IMR-90 (cell line): ENCODE measurements around the gene DOHH. TPM values are rescaled to one million over a fixed set of nuclear protein-coding genes. Genes with fewer than 3 reads are reported as not detected.

Source experiments
- ATAC-seq: fragments of 200-7000 bp; cut with Tn5 transposase; 2 replicates; pipeline ENCODE4 v1.9.1; 2020; ENCODE audit warnings: low read depth, mild to moderate bottlenecking, moderate library complexity
- BruUV-seq: library from RNA; stranded (reverse); fragments of 400-500 nt; replicated peaks from 2 replicates; lab custom pipeline; 2021; lab: Mats Ljungman, UMichigan
- CTCF ChIA-PET: fragments of 300-600 bp; formaldehyde crosslinking; extraction: SDS; loops from one replicate; lab custom pipeline; 2021; ENCODE audit warnings: antibody characterized with exemption; lab: Yijun Ruan, JAX
- POLR2A ChIA-PET: fragments of 300-600 bp; sonication (Branson Sonifier 250); formaldehyde crosslinking; loops from one replicate; lab custom pipeline; 2022; ENCODE audit warnings: antibody characterized with exemption; ENCODE audit not compliant: unreplicated experiment; lab: Charles Lee
- DNase-seq: peaks from one replicate; pipeline ENCODE4 v3.0.0; 2013
- H2AFZ ChIP-seq: replicated peaks from 2 replicates; pipeline ENCODE3; 2013; ENCODE audit warnings: low read length, mild to moderate bottlenecking; ENCODE audit not compliant: poor library complexity
- H2AK5ac ChIP-seq: 2 replicates; pipeline ENCODE4 v1.6.1; 2013; ENCODE audit warnings: low read depth, low read length, inconsistent platforms
- H2AK9ac ChIP-seq: replicated peaks from 2 replicates; pipeline ENCODE3; 2013; ENCODE audit warnings: mild to moderate bottlenecking, low read depth, low read length, moderate library complexity; ENCODE audit not compliant: poor library complexity
- H2BK120ac ChIP-seq: 2 replicates; pipeline ENCODE4 v1.6.1; 2013; ENCODE audit warnings: low read depth, low read length, inconsistent platforms
- H2BK15ac ChIP-seq: 3 replicates; pipeline ENCODE4 v1.6.1; 2013; ENCODE audit warnings: low read depth, low read length, inconsistent platforms
- H2BK20ac ChIP-seq: 2 replicates; pipeline ENCODE4 v1.6.1; 2013; ENCODE audit warnings: low read depth, mild to moderate bottlenecking, inconsistent platforms, low read length, moderate library complexity
- H2BK5ac ChIP-seq: 2 replicates; pipeline ENCODE4 v1.6.1; 2013; ENCODE audit warnings: mild to moderate bottlenecking, low read depth, low read length, inconsistent platforms; ENCODE audit not compliant: poor library complexity, severe bottlenecking
- H3K14ac ChIP-seq: replicated peaks from 2 replicates; pipeline ENCODE4 v1.6.1; 2013; ENCODE audit warnings: low read depth, low read length, inconsistent platforms
- H3K18ac ChIP-seq: 2 replicates; pipeline ENCODE4 v1.6.1; 2013; ENCODE audit warnings: low read depth, low read length, control low read depth
- H3K23ac ChIP-seq: 2 replicates; pipeline ENCODE4 v1.6.1; 2013; ENCODE audit warnings: low read depth, low read length, inconsistent platforms
- H3K27ac ChIP-seq: 2 replicates; pipeline ENCODE4 v1.5.1; 2013; ENCODE audit warnings: mild to moderate bottlenecking, control low read depth, low read length; ENCODE audit not compliant: insufficient read depth
- H3K27me3 ChIP-seq: 2 replicates; pipeline ENCODE4 v1.6.1; 2013; ENCODE audit warnings: low read length; ENCODE audit not compliant: control insufficient read depth, insufficient read depth
- H3K36me3 ChIP-seq: 2 replicates; pipeline ENCODE4 v1.6.1; 2013; ENCODE audit warnings: low read length, mixed read lengths; ENCODE audit not compliant: control insufficient read depth, insufficient read depth
- H3K4ac ChIP-seq: 2 replicates; pipeline ENCODE4 v1.6.1; 2013; ENCODE audit warnings: low read depth, low read length, inconsistent platforms
- H3K4me1 ChIP-seq: 2 replicates; pipeline ENCODE4 v1.6.1; 2013; ENCODE audit warnings: low read length, mixed read lengths; ENCODE audit not compliant: control insufficient read depth, insufficient read depth
- H3K4me2 ChIP-seq: 2 replicates; pipeline ENCODE4 v1.6.1; 2013; ENCODE audit warnings: low read depth, mild to moderate bottlenecking, control low read depth, low read length, moderate library complexity
- H3K4me3 ChIP-seq: 2 replicates; pipeline ENCODE4 v1.5.1; 2013; ENCODE audit warnings: low read depth, mild to moderate bottlenecking, control low read depth, low read length, moderate library complexity; ENCODE audit not compliant: insufficient read depth
- H3K56ac ChIP-seq: 2 replicates; pipeline ENCODE4 v1.6.1; 2013; ENCODE audit warnings: low read length, inconsistent platforms; ENCODE audit not compliant: insufficient read depth; ENCODE audit errors: extremely low read depth
- H3K79me1 ChIP-seq, 2 experiments: 2 replicates each; pipeline ENCODE4 v1.6.1; 2013; ENCODE audit warnings: low read length in 2 of 2, inconsistent platforms in 1 of 2, low read depth in 1 of 2
- H3K9ac ChIP-seq: 2 replicates; pipeline ENCODE4 v1.6.1; 2013; ENCODE audit warnings: low read depth, low read length, control low read depth
- H3K9me1 ChIP-seq: 2 replicates; pipeline ENCODE4 v1.6.1; 2013; ENCODE audit warnings: low read length, inconsistent platforms; ENCODE audit not compliant: insufficient read depth
- H3K9me3 ChIP-seq: 2 replicates; pipeline ENCODE4 v1.6.1; 2013; ENCODE audit warnings: low read length; ENCODE audit not compliant: control insufficient read depth, insufficient read depth
- H4K20me1 ChIP-seq: 2 replicates; pipeline ENCODE4 v1.6.1; 2013; ENCODE audit warnings: low read length, inconsistent platforms; ENCODE audit not compliant: insufficient read depth
- H4K5ac ChIP-seq: 2 replicates; pipeline ENCODE4 v1.6.1; 2013; ENCODE audit warnings: mild to moderate bottlenecking, low read depth, low read length, control low read depth
- H4K8ac ChIP-seq, 2 experiments: 2 replicates each; pipeline ENCODE4 v1.6.1; 2013; ENCODE audit warnings: low read depth in 2 of 2, low read length in 2 of 2, control low read depth in 1 of 2, inconsistent platforms in 1 of 2
- H4K91ac ChIP-seq: 2 replicates; pipeline ENCODE4 v1.6.1; 2013; ENCODE audit warnings: low read depth, low read length, inconsistent platforms; ENCODE audit not compliant: insufficient read depth
- BHLHE40 ChIP-seq: fragments of 150-350 bp; IDR thresholded peaks from 2 replicates; pipeline ENCODE4 v1.6.1; 2016; ENCODE audit warnings: mild to moderate bottlenecking, low read depth, low read length
- CEBPB ChIP-seq: IDR thresholded peaks from 2 replicates; pipeline ENCODE4 v1.6.1; 2012; ENCODE audit warnings: low read depth, low read length, improper control_type of control experiment
- CHD1 ChIP-seq: IDR thresholded peaks from 2 replicates; pipeline ENCODE4 v1.6.1; 2012; ENCODE audit warnings: low read depth, low read length, improper control_type of control experiment
- CTCF ChIP-seq: conservative IDR thresholded peaks from 2 replicates; pipeline ENCODE4 v1.5.1; 2012; ENCODE audit warnings: mild to moderate bottlenecking, low read depth, low read length, improper control_type of control experiment
- ELK1 ChIP-seq: fragments of 150-350 bp; IDR thresholded peaks from 2 replicates; pipeline ENCODE4 v1.6.1; 2016; ENCODE audit warnings: low read depth, mild to moderate bottlenecking, low read length, moderate library complexity, borderline replicate concordance
- FOS ChIP-seq: fragments of 150-350 bp; IDR thresholded peaks from 2 replicates; pipeline ENCODE4 v1.6.1; 2016; ENCODE audit warnings: low read depth, low read length
- MAFK ChIP-seq: IDR thresholded peaks from 2 replicates; pipeline ENCODE4 v1.6.1; 2012; ENCODE audit warnings: low read depth, low read length, improper control_type of control experiment
- MAZ ChIP-seq: IDR thresholded peaks from 2 replicates; pipeline ENCODE4 v1.6.1; 2012; ENCODE audit warnings: low read depth, mild to moderate bottlenecking, low read length, improper control_type of control experiment, moderate library complexity, borderline replicate concordance
- MXI1 ChIP-seq: IDR thresholded peaks from 2 replicates; pipeline ENCODE4 v1.6.1; 2012; ENCODE audit warnings: low read depth, mild to moderate bottlenecking, low read length, moderate library complexity, borderline replicate concordance
- NFE2L2 ChIP-seq: fragments of 150-350 bp; IDR thresholded peaks from 2 replicates; pipeline ENCODE4 v1.6.1; 2016; ENCODE audit warnings: low read depth, mild to moderate bottlenecking, low read length
- POLR2A ChIP-seq: IDR thresholded peaks from 2 replicates; pipeline ENCODE4 v1.6.1; 2012; ENCODE audit warnings: mild to moderate bottlenecking, low read depth, low read length
- RAD21 ChIP-seq: IDR thresholded peaks from 2 replicates; pipeline ENCODE4 v1.6.1; 2012; ENCODE audit warnings: low read length, improper control_type of control experiment
- RCOR1 ChIP-seq: IDR thresholded peaks from 2 replicates; pipeline ENCODE4 v1.6.1; 2012; ENCODE audit warnings: mild to moderate bottlenecking, low read length, improper control_type of control experiment; ENCODE audit not compliant: insufficient replicate concordance
- RFX5 ChIP-seq: IDR thresholded peaks from 2 replicates; pipeline ENCODE4 v1.8.0; 2012; ENCODE audit warnings: low read depth, mild to moderate bottlenecking, low read length, moderate library complexity
- SMC3 ChIP-seq: fragments of 150-350 bp; IDR thresholded peaks from 2 replicates; pipeline ENCODE4 v1.6.1; 2016; ENCODE audit warnings: low read depth, mild to moderate bottlenecking, antibody characterized with exemption, low read length, moderate library complexity
- USF2 ChIP-seq: fragments of 150-350 bp; IDR thresholded peaks from 2 replicates; pipeline ENCODE4 v1.6.1; 2017; ENCODE audit warnings: mild to moderate bottlenecking, antibody characterized with exemption, low read length, low read depth
- WGBS, 2 experiments: methylation state at CpG; one replicate each; pipeline versions ENCODE4 v1.1.5 to v1.1.7; 2013; ENCODE audit warnings: missing lambda C conversion rate in 2 of 2; ENCODE audit not compliant: insufficient read length in 1 of 2; ENCODE audit errors: extremely low coverage in 2 of 2; 5-methylcytosine and 5-hydroxymethylcytosine counted together
- dilution Hi-C: fragments of 300-500 bp; cut with HindIII; formaldehyde crosslinking; loops from one replicate; pipeline ENCODE4 v1.14.3; 2018; ENCODE audit warnings: low sequenced_read_pairs; ENCODE audit not compliant: unreplicated experiment
- in situ Hi-C: fragments of 300-500 bp; cut with MboI; formaldehyde crosslinking; loops from 3 replicates; pipeline ENCODE4 v1.14.3; 2019; ENCODE audit warnings: low sequenced_read_pairs, inconsistent platforms, mixed read lengths
- intact Hi-C: fragments of 100-400 bp; cut with micrococcal nuclease; formaldehyde crosslinking; loops from 2 replicates; pipeline ENCODE4 v1.10.0; 2022
- polyA plus RNA-seq, 3 experiments: library from polyadenylated mRNA; depleted of rRNA; stranded (reverse); fragments of >200 nt; gene quantifications; 2 replicates each; pipeline ENCODE4 v1.2.3, GENCODE V29; 2012; ENCODE audit warnings: low replicate concordance in 1 of 3
- total RNA-seq: library from RNA; depleted of rRNA; stranded (reverse); fragments of >200 nt; gene quantifications from 2 replicates; pipeline ENCODE4 v1.2.3, GENCODE V29; 2012

The DOHH gene
- total and polyA plus RNA-seq, 2 of the 4 experiments (the other 2 are of a cell fraction) = 3.2 to 9.2 TPM

GRCh38 chr19:3545669-3546034, 45.2 kb upstream of the DOHH start:
- no peak overlapping the region for H4K5ac ChIP-seq
- H3K9me1 ChIP-seq = no peaks in the 10 kb centered on the region
- WGBS, 2 experiments = 81% methylated on average over 6 of the region's 10 CpGs; no CpG with 5 or more reads in 1 of the 2 experiments
- H3K4me2 ChIP-seq = no peak overlapping the region
- no peak overlapping the region for H2BK20ac ChIP-seq
- H3K27me3 ChIP-seq = no peaks in the 10 kb centered on the region
- no peak overlapping the region for H3K4me3 ChIP-seq
- no TSS peak for BruUV-seq
- H4K20me1 ChIP-seq = peaks cover 27% of the 10 kb centered on the region
- no peak overlapping the region for H3K4ac ChIP-seq
- intact Hi-C loops = loop anchor here (1.0 kb wide), 1 partner anchor 73 kb away; no protein-coding TSS in a partner anchor
- no peak overlapping the region for H3K9ac ChIP-seq
- TF ChIP-seq NFE2L2 (no peak), CEBPB (no peak), MAZ (no peak), POLR2A (no peak), MAFK (no peak), USF2 (no peak), CTCF (no peak), CHD1 (no peak), RCOR1 (no peak), BHLHE40 (no peak), SMC3 (no peak), RAD21 (no peak), RFX5 (no peak), MXI1 (no peak), ELK1 (no peak), FOS (no peak)
- no peak overlapping the region for H2AK9ac ChIP-seq
- no peak overlapping the region for H2AFZ ChIP-seq
- H3K14ac ChIP-seq = no peak overlapping the region
- no peaks in the 10 kb centered on the region for H3K9me3 ChIP-seq
- no peak overlapping the region for H2BK5ac ChIP-seq
- H3K27ac ChIP-seq = no peak overlapping the region
- peaks cover 0 to 20% of the 10 kb centered on the region in 2 experiments; a peak in 2 of 4 replicates for H3K79me1 ChIP-seq
- no peak overlapping the region for H4K8ac ChIP-seq
- H2AK5ac ChIP-seq = no peak overlapping the region
- H2BK15ac ChIP-seq = no peak overlapping the region
- no peak overlapping the region for H4K91ac ChIP-seq
- ChIA-PET CTCF (interaction anchor here (0.6 to 1.0 kb wide), 2 partner anchors 30 to 1043 kb away, joined by 3 to 10 read pairs; no protein-coding TSS in a partner anchor), POLR2A (interaction anchor here (0.6 kb wide), 1 partner anchor 493 kb away, joined by 11 read pairs; no protein-coding TSS in a partner anchor)
- ATAC-seq = no peak
- peaks cover 31% of the 10 kb centered on the region for H3K36me3 ChIP-seq
- H2BK120ac ChIP-seq = no peak overlapping the region
- no peak overlapping the region for H3K56ac ChIP-seq
- H3K18ac ChIP-seq = no peak overlapping the region
- no peak overlapping the region for H3K23ac ChIP-seq
- no peak for DNase-seq
- dilution Hi-C loops = no loop called here
- no peaks in the 10 kb centered on the region for H3K4me1 ChIP-seq
- in situ Hi-C loops = no loop called here
